ENCODE data around the gene SOS2. TPM values are rescaled to one million over a fixed set of nuclear protein-coding genes. Genes with fewer than 3 reads are reported as not detected.

Gene SOS2
- total RNA-seq, 1 experiment from 2014 or later = 20.3 TPM

GRCh38 chr14:50242566-50243310 is 11.4 kb upstream of the SOS2 start:
- H3K27me3 ChIP-seq (replicated peaks; ENCODE audit: insufficient read depth, low read depth, low read length, poor library complexity) = no peaks in the 10 kb centered on the region
- H3K36me3 ChIP-seq (ENCODE audit: insufficient read depth, low read length, poor library complexity, severe bottlenecking) = peaks cover 13% of the 10 kb centered on the region
- TF ChIP-seq CTCF (conservative IDR thresholded peaks at IDR 0.05; ENCODE audit: low read depth, low read length) = no peak
- TF ChIP-seq EZH2 (IDR thresholded peaks at IDR 0.05; ENCODE audit: borderline replicate concordance, low read depth, low read length, poor library complexity, severe bottlenecking) = no peak
- DNase-seq (ENCODE audit: low spot score) = no peak
- no peak overlapping the region for H3K4me3 ChIP-seq (ENCODE audit: low read depth, low read length, poor library complexity, severe bottlenecking)
- no peak overlapping the region for H3K27ac ChIP-seq (ENCODE audit: low read depth, low read length, poor library complexity, severe bottlenecking)
- CTCF ChIA-PET = no interaction called here
- intact Hi-C loops (cut with micrococcal nuclease; ENCODE audit: unreplicated experiment) = no loop called here
- BruUV-seq (replicated peaks) = no TSS peak
- POLR2A ChIA-PET (ENCODE audit: low non-redundant PET) = no interaction called here
- no peaks in the 10 kb centered on the region for H3K4me1 ChIP-seq (ENCODE audit: insufficient read depth, low read length, poor library complexity, severe bottlenecking)
- H3K9me3 ChIP-seq (ENCODE audit: low read depth, low read length, poor library complexity, severe bottlenecking) = no peaks in the 10 kb centered on the region

GRCh38 chr14:50242096-50242495 is 10.7 kb upstream of the SOS2 start:
- Histone ChIP-seq H3K9me3 (ENCODE audit: low read depth, low read length, poor library complexity, severe bottlenecking) (no peaks in the 10 kb centered on the region), H3K4me3 (ENCODE audit: low read depth, low read length, poor library complexity, severe bottlenecking) (no peak overlapping the region)
- TF ChIP-seq EZH2 (IDR thresholded peaks at IDR 0.05; ENCODE audit: borderline replicate concordance, low read depth, low read length, poor library complexity, severe bottlenecking) (no peak), CTCF (conservative IDR thresholded peaks at IDR 0.05; ENCODE audit: low read depth, low read length) (no peak)

GRCh38 chr14:50237427-50237826 is 6.0 kb upstream of the SOS2 start:
- Histone ChIP-seq H3K4me1 (ENCODE audit: insufficient read depth, low read length, poor library complexity, severe bottlenecking) (no peaks in the 10 kb centered on the region), H3K36me3 (ENCODE audit: insufficient read depth, low read length, poor library complexity, severe bottlenecking) (no peaks in the 10 kb centered on the region), H3K27me3 (replicated peaks; ENCODE audit: insufficient read depth, low read depth, low read length, poor library complexity) (no peaks in the 10 kb centered on the region), H3K9me3 (ENCODE audit: low read depth, low read length, poor library complexity, severe bottlenecking) (no peaks in the 10 kb centered on the region), H3K27ac (ENCODE audit: low read depth, low read length, poor library complexity, severe bottlenecking) (no peak overlapping the region), H3K4me3 (ENCODE audit: low read depth, low read length, poor library complexity, severe bottlenecking) (no peak overlapping the region)
- intact Hi-C loops (cut with micrococcal nuclease; ENCODE audit: unreplicated experiment) = loop anchor here (10.0 kb wide), 1 partner anchor 123 kb away; the partner anchor contains the start of gene VCPKMT
- CTCF ChIA-PET = no interaction called here
- no peak for TF ChIP-seq CTCF (conservative IDR thresholded peaks at IDR 0.05; ENCODE audit: low read depth, low read length)
- no peak for TF ChIP-seq EZH2 (IDR thresholded peaks at IDR 0.05; ENCODE audit: borderline replicate concordance, low read depth, low read length, poor library complexity, severe bottlenecking)
- DNase-seq (ENCODE audit: low spot score) = no peak
- BruUV-seq (replicated peaks) = no TSS peak
- POLR2A ChIA-PET (ENCODE audit: low non-redundant PET) = no interaction called here

More at GRCh38 chr14:50242096-50242495, 10.7 kb upstream of the SOS2 start:
- POLR2A ChIA-PET (ENCODE audit: low non-redundant PET) = no interaction called here
- BruUV-seq (replicated peaks) = no TSS peak
- H3K27me3 ChIP-seq (replicated peaks; ENCODE audit: insufficient read depth, low read depth, low read length, poor library complexity) = no peaks in the 10 kb centered on the region
- CTCF ChIA-PET = no interaction called here
- peaks cover 12% of the 10 kb centered on the region for H3K36me3 ChIP-seq (ENCODE audit: insufficient read depth, low read length, poor library complexity, severe bottlenecking)
- H3K4me1 ChIP-seq (ENCODE audit: insufficient read depth, low read length, poor library complexity, severe bottlenecking) = no peaks in the 10 kb centered on the region
- no peak for DNase-seq (ENCODE audit: low spot score)
- intact Hi-C loops (cut with micrococcal nuclease; ENCODE audit: unreplicated experiment) = no loop called here
- H3K27ac ChIP-seq (ENCODE audit: low read depth, low read length, poor library complexity, severe bottlenecking) = no peak overlapping the region

Data from A673 (cell line).